GM18861 (cell line): ENCODE results near the gene ERC2.

Source experiments
- ATAC-seq: cut with Tn5 transposase; IDR thresholded peaks from one replicate; pipeline ENCODE4 v1.9.1; 2021; ENCODE audit not compliant: unreplicated experiment

The ERC2 gene

GRCh38 chr3:55724821-55725220, 743.4 kb downstream of the ERC2 start:
- ATAC-seq = peak; percentile 49

- ATAC-seq = no peak
Observed at GRCh38 chr3:55724407-55724784, 743.9 kb downstream of the ERC2 start.

- no peak for ATAC-seq
Observed at GRCh38 chr3:55723653-55724406, 744.4 kb downstream of the ERC2 start.

- no peak for ATAC-seq
Observed at GRCh38 chr3:55721716-55722484, 746.4 kb downstream of the ERC2 start.

GRCh38 chr3:55720614-55721013, 747.7 kb downstream of the ERC2 start:
- ATAC-seq = no peak

GRCh38 chr3:55719508-55719907, 748.8 kb downstream of the ERC2 start:
- ATAC-seq = no peak

- no peak for ATAC-seq
Observed at GRCh38 chr3:55719006-55719405, 749.3 kb downstream of the ERC2 start.

GRCh38 chr3:55718521-55718921, 749.7 kb downstream of the ERC2 start:
- no peak for ATAC-seq

- ATAC-seq = no peak
Observed at GRCh38 chr3:55718074-55718473, 750.2 kb downstream of the ERC2 start.

- no peak for ATAC-seq
Observed at GRCh38 chr3:55717481-55717880, 750.8 kb downstream of the ERC2 start.

- ATAC-seq = no peak
Observed at GRCh38 chr3:55716611-55717225, 751.5 kb downstream of the ERC2 start.

GRCh38 chr3:55716044-55716443, 752.2 kb downstream of the ERC2 start:
- ATAC-seq = no peak

- ATAC-seq = no peak
Observed at GRCh38 chr3:55714057-55714456, 754.2 kb downstream of the ERC2 start.

- no peak for ATAC-seq
Observed at GRCh38 chr3:55711646-55712045, 756.6 kb downstream of the ERC2 start.

- no peak for ATAC-seq
Observed at GRCh38 chr3:55709411-55710012, 758.8 kb downstream of the ERC2 start.

- no peak for ATAC-seq
Observed at GRCh38 chr3:55708921-55709320, 759.3 kb downstream of the ERC2 start.

GRCh38 chr3:55708242-55708641, 760.0 kb downstream of the ERC2 start:
- ATAC-seq = no peak

- no peak for ATAC-seq
Observed at GRCh38 chr3:55704521-55704920, 763.7 kb downstream of the ERC2 start.

- no peak for ATAC-seq
Observed at GRCh38 chr3:55702822-55703221, 765.4 kb downstream of the ERC2 start.

- no peak for ATAC-seq
Observed at GRCh38 chr3:55701997-55702396, 766.3 kb downstream of the ERC2 start.

GRCh38 chr3:55698831-55699230, 769.4 kb downstream of the ERC2 start:
- ATAC-seq = no peak
